ENCODE measurements around the gene BMP6.

DNA sequence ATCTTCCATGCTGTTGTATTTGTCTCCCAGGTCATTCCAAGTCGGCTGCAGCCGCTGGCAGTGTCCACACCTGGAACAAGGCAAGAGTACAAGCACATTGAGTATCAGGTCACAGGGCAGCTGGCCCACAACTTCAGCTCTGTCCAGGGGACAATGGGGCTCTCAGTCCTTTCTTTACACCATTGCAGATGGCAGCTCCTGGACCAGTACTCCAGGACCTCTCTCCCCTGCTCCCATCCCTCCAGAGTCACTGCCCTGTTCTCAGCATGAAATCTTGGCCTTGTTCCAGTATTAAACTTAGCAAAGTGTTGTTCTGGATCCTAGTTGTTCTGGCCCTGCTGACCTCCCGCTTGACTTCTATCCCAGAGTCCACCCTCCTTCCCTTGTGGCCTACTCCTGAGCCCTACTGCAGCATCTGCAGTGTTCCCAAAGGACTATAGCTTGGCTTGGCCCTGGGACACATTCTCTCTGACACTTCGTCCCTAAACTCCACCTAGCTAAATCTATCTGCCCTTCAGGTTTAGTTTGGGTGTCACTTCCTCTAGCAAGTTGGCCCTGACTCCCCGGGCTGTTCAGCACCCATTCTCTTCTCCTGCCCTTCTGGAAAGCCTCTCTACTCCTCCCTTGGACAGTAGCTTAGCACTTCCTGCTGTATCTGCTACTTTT lies 178.9 kb downstream of the BMP6 start:
- TF ChIP-seq, protein P1, sequence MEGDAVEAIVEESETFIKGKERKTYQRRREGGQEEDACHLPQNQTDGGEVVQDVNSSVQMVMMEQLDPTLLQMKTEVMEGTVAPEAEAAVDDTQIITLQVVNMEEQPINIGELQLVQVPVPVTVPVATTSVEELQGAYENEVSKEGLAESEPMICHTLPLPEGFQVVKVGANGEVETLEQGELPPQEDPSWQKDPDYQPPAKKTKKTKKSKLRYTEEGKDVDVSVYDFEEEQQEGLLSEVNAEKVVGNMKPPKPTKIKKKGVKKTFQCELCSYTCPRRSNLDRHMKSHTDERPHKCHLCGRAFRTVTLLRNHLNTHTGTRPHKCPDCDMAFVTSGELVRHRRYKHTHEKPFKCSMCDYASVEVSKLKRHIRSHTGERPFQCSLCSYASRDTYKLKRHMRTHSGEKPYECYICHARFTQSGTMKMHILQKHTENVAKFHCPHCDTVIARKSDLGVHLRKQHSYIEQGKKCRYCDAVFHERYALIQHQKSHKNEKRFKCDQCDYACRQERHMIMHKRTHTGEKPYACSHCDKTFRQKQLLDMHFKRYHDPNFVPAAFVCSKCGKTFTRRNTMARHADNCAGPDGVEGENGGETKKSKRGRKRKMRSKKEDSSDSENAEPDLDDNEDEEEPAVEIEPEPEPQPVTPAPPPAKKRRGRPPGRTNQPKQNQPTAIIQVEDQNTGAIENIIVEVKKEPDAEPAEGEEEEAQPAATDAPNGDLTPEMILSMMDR (IDR thresholded peaks at IDR 0.05 in 4 of 5, conservative IDR thresholded peaks at IDR 0.05 in 1 of 5) = no peak
- TF ChIP-seq POLR2A (IDR thresholded peaks at IDR 0.05) = no peak

Data from gastrocnemius medialis (tissue), 4 donors.